ENCODE results near the gene TMEM62.

TMEM62 gene

DNA sequence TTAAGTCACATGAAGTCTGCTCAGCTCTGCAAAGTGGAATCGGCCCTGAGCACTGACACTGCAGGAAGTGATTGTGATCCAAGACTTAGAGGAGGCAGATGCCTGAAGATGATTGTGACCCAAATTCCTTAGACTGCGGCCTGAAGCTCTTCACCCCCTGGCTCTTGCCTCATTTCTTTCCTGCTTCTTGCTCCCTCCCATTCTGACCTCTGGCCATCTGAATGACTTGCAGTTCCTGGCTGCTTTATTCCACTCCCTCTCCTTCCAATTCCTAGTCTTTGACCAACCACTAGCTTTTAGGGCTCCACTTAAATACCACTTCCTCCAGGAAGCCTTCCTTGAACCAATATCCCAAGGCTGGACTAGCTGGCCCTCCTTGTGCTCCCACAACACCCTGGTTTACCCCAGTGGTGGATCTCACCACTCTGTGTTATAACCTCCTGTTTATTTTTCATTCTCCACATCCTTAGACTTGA, 97.3 kb downstream of the TMEM62 start:
- TF ChIP-seq CTCF (IDR thresholded peaks at IDR 0.05; ENCODE audit: low read depth, low read length) = no peak
- DNase-seq (ENCODE audit: extremely low read depth, low read depth) = no peak

- DNase-seq (ENCODE audit: extremely low read depth, low read depth) = no peak
- no peak for TF ChIP-seq CTCF (IDR thresholded peaks at IDR 0.05; ENCODE audit: low read depth, low read length)
Observed at GRCh38 chr15:43232289-43232874, 99.0 kb downstream of the TMEM62 start.

Data from AG09319 (cell line).